ENCODE measurements around the gene EPB41L5.

Gene EPB41L5

DNA sequence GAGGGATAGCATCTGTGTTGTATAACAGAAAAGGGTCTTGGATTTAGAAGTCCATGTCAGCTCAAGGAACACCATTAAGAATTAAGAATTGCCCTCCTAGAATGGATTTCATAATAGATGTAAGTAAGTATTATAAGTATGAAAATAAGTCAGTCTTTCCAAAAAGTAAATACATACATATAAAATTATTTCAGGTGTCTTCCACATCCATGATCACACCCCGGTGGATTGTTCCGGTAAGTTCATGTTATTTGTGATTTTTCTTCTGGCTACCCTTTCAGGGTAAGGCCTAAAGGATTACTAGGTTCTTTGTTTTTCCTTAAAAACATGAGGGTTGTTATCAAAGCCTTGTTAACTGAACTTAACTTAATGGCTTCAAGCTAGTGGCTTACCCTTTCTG, 154.4 kb downstream of the EPB41L5 start:
- TF ChIP-seq, protein P1, sequence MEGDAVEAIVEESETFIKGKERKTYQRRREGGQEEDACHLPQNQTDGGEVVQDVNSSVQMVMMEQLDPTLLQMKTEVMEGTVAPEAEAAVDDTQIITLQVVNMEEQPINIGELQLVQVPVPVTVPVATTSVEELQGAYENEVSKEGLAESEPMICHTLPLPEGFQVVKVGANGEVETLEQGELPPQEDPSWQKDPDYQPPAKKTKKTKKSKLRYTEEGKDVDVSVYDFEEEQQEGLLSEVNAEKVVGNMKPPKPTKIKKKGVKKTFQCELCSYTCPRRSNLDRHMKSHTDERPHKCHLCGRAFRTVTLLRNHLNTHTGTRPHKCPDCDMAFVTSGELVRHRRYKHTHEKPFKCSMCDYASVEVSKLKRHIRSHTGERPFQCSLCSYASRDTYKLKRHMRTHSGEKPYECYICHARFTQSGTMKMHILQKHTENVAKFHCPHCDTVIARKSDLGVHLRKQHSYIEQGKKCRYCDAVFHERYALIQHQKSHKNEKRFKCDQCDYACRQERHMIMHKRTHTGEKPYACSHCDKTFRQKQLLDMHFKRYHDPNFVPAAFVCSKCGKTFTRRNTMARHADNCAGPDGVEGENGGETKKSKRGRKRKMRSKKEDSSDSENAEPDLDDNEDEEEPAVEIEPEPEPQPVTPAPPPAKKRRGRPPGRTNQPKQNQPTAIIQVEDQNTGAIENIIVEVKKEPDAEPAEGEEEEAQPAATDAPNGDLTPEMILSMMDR (IDR thresholded peaks at IDR 0.05; ENCODE audit: low read depth, low read length): no peak

DNA sequence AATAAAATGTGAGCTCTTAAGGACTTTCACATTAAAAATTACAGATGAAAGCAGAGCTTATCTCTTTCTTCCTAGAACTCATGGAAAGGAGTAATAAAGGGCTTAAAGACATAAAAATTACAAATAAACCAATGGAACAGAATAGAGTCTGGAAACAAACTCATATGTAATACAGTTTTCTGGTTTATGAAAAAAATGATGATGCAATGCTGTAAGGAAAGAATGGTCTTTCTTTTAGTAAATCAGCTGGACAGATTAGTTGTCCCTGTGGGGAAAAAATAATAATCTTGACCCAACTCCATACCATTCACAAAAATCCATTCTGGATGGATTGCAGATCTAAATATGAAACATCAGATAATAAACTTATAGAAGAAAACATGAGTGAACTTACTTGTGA, 156.1 kb downstream of the EPB41L5 start:
- TF ChIP-seq, protein P1 (IDR thresholded peaks at IDR 0.05; ENCODE audit: low read depth, low read length): no peak
- no peak overlapping the region for H3K4me3 ChIP-seq (ENCODE audit: low read depth, low read length)

More for the DNA sequence above, 154.4 kb downstream of the EPB41L5 start:
- H3K4me3 ChIP-seq (ENCODE audit: low read depth, low read length): no peak overlapping the region

DNA sequence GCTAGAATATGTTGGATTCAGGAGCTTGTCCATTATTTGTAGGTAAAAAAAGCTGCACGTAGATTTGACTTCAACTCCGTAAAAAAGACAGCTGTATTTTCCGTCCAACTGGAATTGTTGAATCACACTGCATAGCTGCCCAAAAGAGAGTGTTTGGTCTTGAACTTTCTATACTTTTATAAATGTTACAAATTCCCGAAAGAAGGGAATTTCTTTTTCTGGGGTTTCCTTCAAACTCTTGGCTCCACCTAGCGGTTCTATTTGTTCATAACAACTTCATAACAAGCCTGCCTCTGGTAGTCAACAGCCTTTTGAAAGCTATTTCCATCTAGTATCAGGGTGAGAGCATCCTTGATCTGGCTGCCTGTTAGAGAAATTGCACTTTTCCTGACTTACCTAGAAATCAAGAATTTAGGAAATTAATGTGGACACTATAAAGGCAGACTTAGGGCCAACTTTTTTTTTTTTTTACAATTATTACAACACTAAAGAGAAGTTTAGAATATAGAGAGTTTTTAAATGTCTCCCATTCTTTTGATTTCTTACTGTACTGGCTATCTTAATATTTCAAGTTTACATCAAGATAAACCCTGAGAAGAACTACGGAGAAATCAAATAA, 162.2 kb downstream of the EPB41L5 start:
- TF ChIP-seq, protein P1 (IDR thresholded peaks at IDR 0.05; ENCODE audit: low read depth, low read length): peak; percentile 49
- no peak overlapping the region for H3K4me3 ChIP-seq (ENCODE audit: low read depth, low read length)

DNA sequence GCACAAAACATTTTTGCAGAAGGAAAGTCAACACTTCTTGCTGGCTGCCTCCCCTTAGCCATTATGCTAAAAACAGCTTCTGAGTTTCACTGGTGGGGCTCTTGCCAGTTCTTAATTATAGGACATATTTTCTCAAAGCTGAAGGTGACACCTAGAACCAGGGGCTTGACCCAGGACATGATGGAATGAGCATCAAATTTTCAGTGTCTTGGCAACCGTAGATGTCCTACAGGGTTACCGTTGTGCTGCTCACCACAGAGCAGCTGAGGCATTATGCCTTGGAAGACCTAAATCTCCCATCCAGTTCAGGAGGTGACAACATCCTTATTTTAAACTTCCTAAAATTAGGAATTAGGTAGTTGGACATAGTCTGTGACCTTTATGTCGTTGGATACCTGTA, 163.6 kb downstream of the EPB41L5 start:
- TF ChIP-seq, protein P1 (IDR thresholded peaks at IDR 0.05; ENCODE audit: low read depth, low read length): no peak
- no peak overlapping the region for H3K4me3 ChIP-seq (ENCODE audit: low read depth, low read length)

DNA sequence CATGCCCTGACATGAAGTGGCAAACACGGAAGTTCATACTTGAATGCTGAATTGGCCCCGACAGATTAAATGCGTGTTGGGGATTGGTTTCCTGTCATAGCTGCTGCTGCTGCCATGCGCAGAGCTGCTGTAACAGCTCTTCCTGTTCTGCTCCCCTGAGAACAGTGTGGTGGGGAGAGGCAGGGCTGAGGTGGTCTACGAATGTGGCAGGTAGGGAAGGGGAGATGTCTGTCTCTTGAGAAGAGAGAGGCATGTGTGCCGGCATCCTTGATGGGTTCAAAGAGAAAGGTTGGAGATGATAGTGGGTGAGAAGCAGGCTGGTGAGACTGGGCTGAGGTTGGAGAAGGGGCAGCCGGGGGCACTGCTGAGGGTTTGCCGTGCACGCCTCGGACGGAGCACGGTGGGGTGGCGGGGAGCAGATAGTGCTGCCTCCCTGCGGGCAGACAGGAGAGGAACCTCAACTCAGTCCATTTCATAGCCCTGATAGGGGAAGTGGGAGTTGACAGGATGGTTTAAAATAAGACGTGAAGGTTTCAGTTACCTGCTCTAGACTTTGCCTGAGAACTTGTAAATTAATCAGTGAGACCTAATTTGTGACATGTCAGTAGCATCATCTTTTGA, 164.2 kb downstream of the EPB41L5 start:
- TF ChIP-seq, protein P1 (IDR thresholded peaks at IDR 0.05; ENCODE audit: low read depth, low read length): no peak
- no peak overlapping the region for H3K4me3 ChIP-seq (ENCODE audit: low read depth, low read length)

DNA sequence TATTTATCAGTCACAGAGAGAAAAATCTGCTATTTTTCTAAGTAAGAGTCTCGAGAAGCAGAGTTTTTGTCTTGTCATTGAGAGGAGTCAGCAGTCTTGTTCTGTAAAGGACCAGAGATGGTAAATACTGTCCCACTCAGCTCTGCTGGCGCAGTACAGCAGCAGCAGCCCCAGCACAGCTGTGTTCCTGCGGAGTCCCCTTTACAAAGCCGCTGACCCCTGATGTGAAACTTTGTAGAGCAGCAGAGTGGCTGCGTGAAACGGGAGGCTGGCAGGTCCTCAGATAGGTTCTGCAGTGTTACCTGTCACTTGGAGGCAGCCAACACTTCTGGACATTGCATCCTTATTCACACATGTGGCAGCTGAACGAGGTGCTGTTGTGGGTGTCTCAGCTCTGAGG, 165.1 kb downstream of the EPB41L5 start:
- TF ChIP-seq, protein P1 (IDR thresholded peaks at IDR 0.05; ENCODE audit: low read depth, low read length): no peak
- no peak overlapping the region for H3K4me3 ChIP-seq (ENCODE audit: low read depth, low read length)

DNA sequence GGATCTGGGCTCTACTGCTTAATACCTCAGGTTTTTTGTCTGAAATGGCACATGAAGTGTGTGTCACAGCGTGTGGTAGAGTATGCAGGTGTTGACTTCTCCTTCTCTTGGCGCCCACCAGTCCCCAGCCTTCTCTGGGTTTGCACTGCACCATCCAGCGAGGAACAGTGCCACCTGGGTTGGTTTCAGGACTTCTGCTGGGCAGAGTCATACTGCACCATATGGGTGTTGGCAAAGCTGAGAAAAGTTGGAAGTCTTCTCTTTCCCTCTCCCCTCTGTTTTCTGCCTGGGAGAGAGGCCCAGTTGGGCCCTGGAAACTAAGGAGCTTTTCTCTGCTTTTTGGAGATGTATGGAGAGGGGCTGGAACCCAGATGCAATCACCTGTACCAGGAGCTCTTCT, 166.5 kb downstream of the EPB41L5 start:
- H3K4me3 ChIP-seq (ENCODE audit: low read depth, low read length): no peak overlapping the region
- TF ChIP-seq, protein P1 (IDR thresholded peaks at IDR 0.05; ENCODE audit: low read depth, low read length): no peak

Measured in WI38 (cell line).